HG03045 (cell line): ENCODE measurements around the gene CPNE7.

ENCODE experiments used
- ATAC-seq: cut with Tn5 transposase; IDR thresholded peaks from one replicate; pipeline ENCODE4 v1.9.1; 2021; ENCODE audit warnings: mild to moderate bottlenecking, moderate library complexity; ENCODE audit not compliant: unreplicated experiment

The CPNE7 gene

GRCh38 chr16:89575247-89576152 is at the start of gene CPNE7:
Gene CPNE7 (plus strand): TSS chr16:89575758. CDS start chr16:89575898, 140 bp downstream.
- no peak for ATAC-seq

GRCh38 chr16:89529097-89529496 is 46.5 kb upstream of the CPNE7 start:
- ATAC-seq: no peak

- ATAC-seq: no peak
Observed at GRCh38 chr16:89530401-89531381, 44.9 kb upstream of the CPNE7 start.

- ATAC-seq: no peak
Observed at GRCh38 chr16:89531821-89532526, 43.6 kb upstream of the CPNE7 start.

GRCh38 chr16:89534252-89534756 is 41.3 kb upstream of the CPNE7 start:
- no peak for ATAC-seq

GRCh38 chr16:89536371-89536770 is 39.2 kb upstream of the CPNE7 start:
- ATAC-seq: no peak

- no peak for ATAC-seq
Observed at GRCh38 chr16:89536886-89537548, 38.5 kb upstream of the CPNE7 start.

- no peak for ATAC-seq
Observed at GRCh38 chr16:89537549-89537925, 38.0 kb upstream of the CPNE7 start.

GRCh38 chr16:89538286-89538685 is 37.3 kb upstream of the CPNE7 start:
- ATAC-seq: no peak

- no peak for ATAC-seq
Observed at GRCh38 chr16:89540557-89540956, 35.0 kb upstream of the CPNE7 start.

- no peak for ATAC-seq
Observed at GRCh38 chr16:89541792-89542191, 33.8 kb upstream of the CPNE7 start.

GRCh38 chr16:89544113-89544512 is 31.4 kb upstream of the CPNE7 start:
- no peak for ATAC-seq

- ATAC-seq: no peak
Observed at GRCh38 chr16:89544713-89545043, 30.9 kb upstream of the CPNE7 start.

- no peak for ATAC-seq
Observed at GRCh38 chr16:89545044-89545830, 30.3 kb upstream of the CPNE7 start.

- ATAC-seq: no peak
Observed at GRCh38 chr16:89545831-89546574, 29.6 kb upstream of the CPNE7 start.

- no peak for ATAC-seq
Observed at GRCh38 chr16:89546781-89547180, 28.8 kb upstream of the CPNE7 start.

GRCh38 chr16:89547291-89547690 is 28.3 kb upstream of the CPNE7 start:
- no peak for ATAC-seq

GRCh38 chr16:89547860-89548259 is 27.7 kb upstream of the CPNE7 start:
- no peak for ATAC-seq
